ENCODE measurements around the gene ATF7IP2. TPM values are rescaled to one million over a fixed set of nuclear protein-coding genes. Genes with fewer than 3 reads are reported as not detected.
"Not testable (repeated sequence)": the region's sequence is repeated elsewhere in the genome, so short reads cannot be mapped to it uniquely, and the experiment has no call there.

Gene ATF7IP2
- total RNA-seq, 1 donor from 2014 or later = 4.8 TPM

- Mint-ChIP-seq H3K4me1 (ENCODE audit: low read depth) (no peaks in the 10 kb centered on the region), H3K4me3 (ENCODE audit: unreplicated experiment) (no peak overlapping the region), H3K27ac (ENCODE audit: unreplicated experiment) (no peak overlapping the region), H3K36me3 (ENCODE audit: low read depth) (peaks cover 51% of the 10 kb centered on the region), H3K27me3 (ENCODE audit: low read depth) (no peaks in the 10 kb centered on the region), H3K9me3 (ENCODE audit: low read depth) (peaks cover 85% of the 10 kb centered on the region)
- TF ChIP-seq, protein P1, sequence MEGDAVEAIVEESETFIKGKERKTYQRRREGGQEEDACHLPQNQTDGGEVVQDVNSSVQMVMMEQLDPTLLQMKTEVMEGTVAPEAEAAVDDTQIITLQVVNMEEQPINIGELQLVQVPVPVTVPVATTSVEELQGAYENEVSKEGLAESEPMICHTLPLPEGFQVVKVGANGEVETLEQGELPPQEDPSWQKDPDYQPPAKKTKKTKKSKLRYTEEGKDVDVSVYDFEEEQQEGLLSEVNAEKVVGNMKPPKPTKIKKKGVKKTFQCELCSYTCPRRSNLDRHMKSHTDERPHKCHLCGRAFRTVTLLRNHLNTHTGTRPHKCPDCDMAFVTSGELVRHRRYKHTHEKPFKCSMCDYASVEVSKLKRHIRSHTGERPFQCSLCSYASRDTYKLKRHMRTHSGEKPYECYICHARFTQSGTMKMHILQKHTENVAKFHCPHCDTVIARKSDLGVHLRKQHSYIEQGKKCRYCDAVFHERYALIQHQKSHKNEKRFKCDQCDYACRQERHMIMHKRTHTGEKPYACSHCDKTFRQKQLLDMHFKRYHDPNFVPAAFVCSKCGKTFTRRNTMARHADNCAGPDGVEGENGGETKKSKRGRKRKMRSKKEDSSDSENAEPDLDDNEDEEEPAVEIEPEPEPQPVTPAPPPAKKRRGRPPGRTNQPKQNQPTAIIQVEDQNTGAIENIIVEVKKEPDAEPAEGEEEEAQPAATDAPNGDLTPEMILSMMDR (IDR thresholded peaks at IDR 0.05) = no peak
- DNase-seq (ENCODE audit: low spot score) = no peak
Observed at GRCh38 chr16:10412935-10413601, 27.2 kb downstream of the ATF7IP2 start.

GRCh38 chr16:10418204-10418603 is 32.3 kb downstream of the ATF7IP2 start:
- not testable (repeated sequence) for H3K27ac Mint-ChIP-seq (ENCODE audit: unreplicated experiment); H3K4me1 Mint-ChIP-seq (ENCODE audit: low read depth); H3K27me3 Mint-ChIP-seq (ENCODE audit: low read depth); H3K4me3 Mint-ChIP-seq (ENCODE audit: unreplicated experiment); DNase-seq (ENCODE audit: low spot score)
- peaks cover 51% of the 10 kb centered on the region for H3K9me3 Mint-ChIP-seq (ENCODE audit: low read depth)
- H3K36me3 Mint-ChIP-seq (ENCODE audit: low read depth) = peaks cover 36% of the 10 kb centered on the region

- no peaks in the 10 kb centered on the region for H3K27me3 Mint-ChIP-seq (ENCODE audit: low read depth)
- H3K4me3 Mint-ChIP-seq (ENCODE audit: unreplicated experiment) = no peak overlapping the region
- H3K36me3 Mint-ChIP-seq (ENCODE audit: low read depth) = peaks cover 31% of the 10 kb centered on the region
Observed at GRCh38 chr16:10419701-10420100, 33.8 kb downstream of the ATF7IP2 start.

DNA sequence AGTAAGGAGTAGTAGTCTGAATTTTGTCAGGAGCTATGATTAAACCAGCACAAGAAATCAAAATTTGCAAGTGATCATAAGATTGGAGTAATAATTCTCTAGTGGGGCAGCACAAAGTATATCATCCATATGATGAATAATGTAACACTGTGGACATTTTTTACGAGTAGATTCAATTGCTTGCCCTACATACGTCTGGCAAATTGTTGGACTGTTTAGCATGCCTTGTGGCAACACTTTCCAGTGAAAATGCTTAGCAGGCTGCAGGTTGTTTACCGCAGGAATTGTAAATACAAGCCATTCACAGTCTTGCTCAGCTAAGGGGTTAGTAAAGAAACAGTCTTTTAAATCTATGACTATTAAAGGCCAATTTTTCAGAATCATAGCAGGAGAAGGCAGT is 35.7 kb downstream of the ATF7IP2 start:
- H3K27ac Mint-ChIP-seq (ENCODE audit: unreplicated experiment) = no peak overlapping the region
- no peak overlapping the region for H3K4me3 Mint-ChIP-seq (ENCODE audit: unreplicated experiment)
- no peak for DNase-seq (ENCODE audit: low spot score)
- H3K27me3 Mint-ChIP-seq (ENCODE audit: low read depth) = no peaks in the 10 kb centered on the region
- no peaks in the 10 kb centered on the region for H3K4me1 Mint-ChIP-seq (ENCODE audit: low read depth)
- peaks cover 16% of the 10 kb centered on the region for H3K36me3 Mint-ChIP-seq (ENCODE audit: low read depth)
- TF ChIP-seq, protein P1 (IDR thresholded peaks at IDR 0.05) = no peak
- peaks cover 21% of the 10 kb centered on the region for H3K9me3 Mint-ChIP-seq (ENCODE audit: low read depth)

More at GRCh38 chr16:10419701-10420100, 33.8 kb downstream of the ATF7IP2 start:
- Mint-ChIP-seq H3K9me3 (ENCODE audit: low read depth) (peaks cover 38% of the 10 kb centered on the region), H3K27ac (ENCODE audit: unreplicated experiment) (no peak overlapping the region), H3K4me1 (ENCODE audit: low read depth) (no peaks in the 10 kb centered on the region)
- no peak for DNase-seq (ENCODE audit: low spot score)
- TF ChIP-seq, protein P1 (IDR thresholded peaks at IDR 0.05) = no peak

DNA sequence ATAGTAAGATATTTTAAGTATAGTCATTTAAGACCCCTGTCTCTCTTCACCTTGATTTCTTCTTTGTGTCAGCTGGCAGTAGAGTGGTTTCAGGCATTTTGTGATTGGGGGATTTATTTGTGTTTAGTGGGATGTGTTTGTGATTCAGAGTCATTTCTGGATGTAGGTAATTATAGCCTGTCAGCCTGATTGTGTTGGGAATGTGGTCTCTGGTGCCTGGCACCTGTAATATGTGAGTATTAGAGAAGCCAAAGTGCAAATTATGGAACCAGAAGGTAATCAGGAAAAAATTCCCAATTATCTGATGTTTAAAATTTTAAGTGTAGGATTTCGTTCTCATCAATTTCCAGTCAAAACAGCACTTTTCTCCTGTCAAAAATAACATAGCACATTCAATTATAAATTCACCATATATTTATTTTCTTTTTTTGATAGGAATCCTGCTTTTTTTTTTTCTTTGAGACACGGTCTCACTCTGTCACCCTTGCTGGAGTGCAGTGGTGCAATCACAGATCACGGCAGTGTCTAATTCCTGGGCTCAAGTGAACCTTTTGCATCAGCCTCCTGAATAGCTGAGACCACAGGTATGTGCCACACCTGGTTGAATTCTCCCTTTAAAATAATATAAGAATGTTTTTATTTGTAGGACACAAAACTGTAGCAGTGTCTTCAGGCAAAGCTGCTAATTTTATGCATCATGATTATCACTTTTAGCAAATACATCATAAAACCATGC is 42.7 kb downstream of the ATF7IP2 start:
- Mint-ChIP-seq H3K27me3 (ENCODE audit: low read depth) (no peaks in the 10 kb centered on the region), H3K4me1 (ENCODE audit: low read depth) (no peaks in the 10 kb centered on the region), H3K9me3 (ENCODE audit: low read depth) (no peaks in the 10 kb centered on the region), H3K4me3 (ENCODE audit: unreplicated experiment) (no peak overlapping the region), H3K27ac (ENCODE audit: unreplicated experiment) (no peak overlapping the region), H3K36me3 (ENCODE audit: low read depth) (peaks cover 7% of the 10 kb centered on the region)
- DNase-seq (ENCODE audit: low spot score) = no peak
- TF ChIP-seq, protein P1 (IDR thresholded peaks at IDR 0.05) = no peak

- not testable (repeated sequence) for H3K4me1 Mint-ChIP-seq (ENCODE audit: low read depth); DNase-seq (ENCODE audit: low spot score); H3K27ac Mint-ChIP-seq (ENCODE audit: unreplicated experiment); H3K27me3 Mint-ChIP-seq (ENCODE audit: low read depth); H3K4me3 Mint-ChIP-seq (ENCODE audit: unreplicated experiment); H3K9me3 Mint-ChIP-seq (ENCODE audit: low read depth)
- H3K36me3 Mint-ChIP-seq (ENCODE audit: low read depth) = peaks cover 10% of the 10 kb centered on the region
Observed at GRCh38 chr16:10429299-10429969, 43.6 kb downstream of the ATF7IP2 start.
